B cell (primary cell): ENCODE data around the gene ZFAND2A. TPM values are rescaled to one million over a fixed set of nuclear protein-coding genes. Genes with fewer than 3 reads are reported as not detected.

Experiments
- ATAC-seq: fragments of 200-7000 bp; cut with Tn5 transposase; one replicate; pipeline ENCODE4 v1.10.0; 2021; ENCODE audit warnings: low read depth, mild to moderate bottlenecking, moderate number of reproducible peaks, moderate library complexity
- CTCF ChIA-PET: fragments of 350-600 bp; sonication (Branson Sonifier 250); formaldehyde crosslinking; loops from one replicate; lab custom pipeline; 2021; ENCODE audit warnings: antibody characterized with exemption, inconsistent platforms; lab: Charles Lee
- POLR2A ChIA-PET: fragments of 350-600 bp; sonication (Branson Sonifier 250); formaldehyde crosslinking; loops from one replicate; lab custom pipeline; 2021; ENCODE audit warnings: antibody characterized with exemption; lab: Charles Lee
- DNase-seq: peaks from one replicate; pipeline ENCODE4 v3.0.0; 2013
- H2AFZ ChIP-seq: 2 replicates; pipeline ENCODE4 v1.6.1; 2012; ENCODE audit warnings: mild to moderate bottlenecking, low read depth, low read length; ENCODE audit not compliant: insufficient read depth, poor library complexity, severe bottlenecking
- H3K27ac ChIP-seq, 2 donors: 1 replicate in 1 of 2; 2 replicates in 1 of 2; pipeline ENCODE4 v1.5.1; 2012 to 2013; ENCODE audit warnings: low read length in 2 of 2, mild to moderate bottlenecking in 2 of 2, moderate library complexity in 1 of 2
- H3K27me3 ChIP-seq, 4 experiments: fragments of 200-600 bp in 1 of 4; sonication (generic) in 1 of 4; replicated peaks in 1 of 4; 1 replicate in 2 of 4; 2 replicates in 2 of 4; pipeline versions ENCODE4 v1.6.1 to v1.7.0; 2013 to 2016; ENCODE audit warnings: low read length in 3 of 4, mild to moderate bottlenecking in 2 of 4, mixed read lengths in 1 of 4, moderate library complexity in 1 of 4; ENCODE audit not compliant: insufficient read depth in 4 of 4, control insufficient read depth in 3 of 4; ENCODE audit errors: control extremely low read depth in 1 of 4
- H3K36me3 ChIP-seq, 2 experiments: replicated peaks in 1 of 2; 1 replicate in 1 of 2; 2 replicates in 1 of 2; pipeline versions ENCODE4 v1.6.1 to v1.7.1; 2013; ENCODE audit warnings: low read length in 1 of 2; ENCODE audit not compliant: insufficient read depth in 2 of 2, control insufficient read depth in 1 of 2; ENCODE audit errors: control extremely low read depth in 1 of 2, extremely low read depth in 1 of 2
- H3K4me1 ChIP-seq, 2 donors: fragments of 200-600 bp in 1 of 2; sonication (generic) in 1 of 2; 1 replicate in 1 of 2; 2 replicates in 1 of 2; pipeline versions ENCODE4 v1.5.1 to v1.6.1; 2013 to 2017; ENCODE audit warnings: low read length in 2 of 2; ENCODE audit not compliant: control insufficient read depth in 2 of 2, insufficient read depth in 2 of 2
- H3K4me2 ChIP-seq: replicated peaks from 2 replicates; pipeline ENCODE3; 2012; ENCODE audit warnings: mild to moderate bottlenecking, low read depth, low read length; ENCODE audit not compliant: poor library complexity, severe bottlenecking
- H3K4me3 ChIP-seq, 5 experiments: fragments of 200-600 bp in 1 of 5; sonication (generic) in 1 of 5; 1 replicate in 3 of 5; 2 replicates in 2 of 5; pipeline versions ENCODE4 v1.5.1 to v1.7.0; 2011 to 2016; ENCODE audit warnings: low read length in 4 of 5, mild to moderate bottlenecking in 4 of 5, low read depth in 2 of 5, control low read depth in 1 of 5, moderate library complexity in 1 of 5; ENCODE audit not compliant: insufficient read depth in 1 of 5; ENCODE audit errors: control extremely low read depth in 1 of 5, extremely low read depth in 1 of 5
- H3K79me2 ChIP-seq: fragments of 200-600 bp; sonication (generic); one replicate; pipeline ENCODE4 v1.6.0; 2016; ENCODE audit warnings: low read length; ENCODE audit not compliant: control insufficient read depth, insufficient read depth
- H3K9ac ChIP-seq: fragments of 200-600 bp; sonication (generic); 2 replicates; pipeline ENCODE4 v1.6.1; 2017; ENCODE audit warnings: mild to moderate bottlenecking, low read length, moderate library complexity
- H3K9me3 ChIP-seq, 3 donors: one replicate each; pipeline versions ENCODE4 v1.6.1 to v1.7.1; 2013; ENCODE audit warnings: low read length in 2 of 3; ENCODE audit not compliant: control insufficient read depth in 2 of 3, insufficient read depth in 1 of 3; ENCODE audit errors: control extremely low read depth in 1 of 3
- H4K20me1 ChIP-seq: 2 replicates; pipeline ENCODE4 v1.6.0; 2012; ENCODE audit warnings: mild to moderate bottlenecking, low read length; ENCODE audit not compliant: insufficient read depth, control insufficient read depth, poor library complexity, severe bottlenecking
- H3K27ac Mint-ChIP-seq: one replicate; pipeline ENCODE4 v1.8.0; 2021; ENCODE audit warnings: mixed read lengths
- H3K27me3 Mint-ChIP-seq: one replicate; pipeline ENCODE4 v1.8.0; 2021; ENCODE audit warnings: mixed read lengths
- H3K4me1 Mint-ChIP-seq: one replicate; pipeline ENCODE4 v1.8.0; 2021; ENCODE audit warnings: mixed read lengths
- H3K4me3 Mint-ChIP-seq: one replicate; pipeline ENCODE4 v1.8.0; 2021; ENCODE audit warnings: mixed read lengths
- H3K9me3 Mint-ChIP-seq: one replicate; pipeline ENCODE4 v1.8.0; 2022; ENCODE audit warnings: mixed read lengths; ENCODE audit not compliant: insufficient read depth
- CTCF ChIP-seq: fragments of 200-600 bp; IDR thresholded peaks from one replicate; pipeline ENCODE4 v1.8.0; 2022; ENCODE audit warnings: antibody characterized with exemption, mild to moderate bottlenecking
- EZH2 ChIP-seq: IDR thresholded peaks from 2 replicates; pipeline ENCODE4 v1.6.1; 2012; ENCODE audit warnings: borderline replicate concordance, low read depth, mild to moderate bottlenecking, moderate library complexity, low read length; ENCODE audit not compliant: insufficient read depth, poor library complexity, severe bottlenecking
- WGBS: methylation state at CpG from one replicate; pipeline ENCODE4 v1.1.5; 2013; ENCODE audit warnings: missing lambda C conversion rate; ENCODE audit not compliant: insufficient coverage; 5-methylcytosine and 5-hydroxymethylcytosine counted together
- intact Hi-C: fragments of 100-400 bp; cut with micrococcal nuclease; formaldehyde crosslinking; loops from one replicate; pipeline ENCODE4 v1.10.0; 2022
- polyA plus RNA-seq: library from polyadenylated mRNA; depleted of rRNA; stranded (reverse); fragments of >200 nt; gene quantifications from 2 replicates; pipeline ENCODE4 v1.2.3, GENCODE V29; 2012
- total RNA-seq, 2 donors: library from RNA; stranded (reverse); fragments of 120-200 nt in 1 of 2; gene quantifications; 1 replicate in 1 of 2; 2 replicates in 1 of 2; pipeline versions ENCODE4 v1.2.3 to v1.2.4, GENCODE V29; 2013 to 2022

The ZFAND2A gene
- total and polyA plus RNA-seq, 2 donors (not counting 1 experiment from before 2014, with no cell fraction given): 26.7 to 113 TPM

DNA sequence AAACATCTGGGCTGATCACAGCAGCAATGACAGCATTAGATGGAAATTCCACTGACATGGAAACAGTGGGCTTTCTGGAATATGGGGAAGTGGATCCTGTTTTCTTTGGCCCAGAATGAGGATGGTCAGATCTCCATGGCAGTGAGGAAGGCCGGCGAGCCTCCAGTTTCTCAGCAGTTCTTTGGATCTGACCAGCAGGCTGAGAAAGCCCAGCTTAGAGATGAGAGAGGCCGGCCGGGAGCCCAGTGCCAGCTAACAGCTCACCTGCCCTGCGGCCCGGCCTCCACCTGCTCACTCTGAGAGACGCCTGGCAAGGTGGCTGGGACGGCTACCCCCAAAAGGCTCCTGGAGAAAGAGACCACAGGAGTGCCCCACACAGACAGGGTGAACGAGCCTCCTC is 47.9 kb downstream of the ZFAND2A start:
- WGBS: 98% methylated on average over 9 of the region's 9 CpGs
- no peaks in the 10 kb centered on the region for H3K4me1 Mint-ChIP-seq
- H3K4me3 Mint-ChIP-seq: no peak overlapping the region
- Histone ChIP-seq H3K4me2 (no peak overlapping the region), H2AFZ (no peak overlapping the region), H3K27ac (no peak overlapping the region), H3K27me3 (no peaks in the 10 kb centered on the region), H3K79me2 (peaks cover 17% of the 10 kb centered on the region), H3K36me3 (no peaks in the 10 kb centered on the region), H3K4me1 (no peaks in the 10 kb centered on the region), H3K9me3 (peaks cover 0 to 2% (median 0%) of the 10 kb centered on the region in 3 donors), H3K9ac (no peak overlapping the region), H3K4me3 (no peak overlapping the region), H4K20me1 (no peaks in the 10 kb centered on the region)
- POLR2A ChIA-PET: no interaction called here
- H3K9me3 Mint-ChIP-seq: no peaks in the 10 kb centered on the region
- ATAC-seq (no peak), DNase-seq (no peak)
- no peak overlapping the region for H3K27ac Mint-ChIP-seq
- TF ChIP-seq CTCF (no peak), EZH2 (no peak)
- intact Hi-C loops: no loop called here
- CTCF ChIA-PET: no interaction called here
- H3K27me3 Mint-ChIP-seq: no peaks in the 10 kb centered on the region

DNA sequence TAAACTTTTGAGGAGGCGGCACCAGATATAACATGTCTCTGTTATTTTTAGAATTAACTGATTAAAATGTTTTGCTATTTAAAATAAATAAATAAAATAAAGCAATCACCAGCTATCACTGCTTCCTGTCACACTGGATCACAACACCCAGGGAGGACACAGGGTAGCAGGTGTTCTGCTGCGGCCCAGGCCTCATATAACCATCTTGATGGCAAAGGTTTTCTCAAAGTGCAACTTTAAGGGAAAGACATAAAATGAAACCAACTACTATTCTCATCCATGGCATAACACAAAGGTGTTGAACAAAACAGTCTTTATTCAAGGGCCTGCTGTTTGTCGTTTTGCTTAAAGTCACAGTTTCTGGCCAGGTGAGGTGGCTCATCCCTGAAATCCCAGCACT is 48.8 kb downstream of the ZFAND2A start:
- POLR2A ChIA-PET: interaction anchor here (0.7 kb wide), 1 partner anchor 358 kb away, joined by 3 read pairs; no protein-coding TSS in a partner anchor
- Mint-ChIP-seq H3K9me3 (no peaks in the 10 kb centered on the region), H3K4me1 (peaks cover 3% of the 10 kb centered on the region), H3K4me3 (no peak overlapping the region), H3K27me3 (peaks cover 4% of the 10 kb centered on the region), H3K27ac (no peak overlapping the region)
- Histone ChIP-seq H3K4me3 (no peak overlapping the region), H3K4me2 (no peak overlapping the region), H2AFZ (no peak overlapping the region), H3K79me2 (peaks cover 17% of the 10 kb centered on the region), H3K4me1 (no peaks in the 10 kb centered on the region), H3K27me3 (peaks cover 0 to 5% (median 2%) of the 10 kb centered on the region in 4 experiments), H4K20me1 (no peaks in the 10 kb centered on the region), H3K36me3 (no peaks in the 10 kb centered on the region), H3K27ac (no peak overlapping the region), H3K9ac (no peak overlapping the region), H3K9me3 (peaks cover 0 to 4% (median 0%) of the 10 kb centered on the region in 3 donors)
- DNase-seq: no peak
- CTCF ChIA-PET: no interaction called here
- intact Hi-C loops: no loop called here
- TF ChIP-seq CTCF: no peak
- no peak for TF ChIP-seq EZH2
- WGBS: 100% methylated on average over 2 of the region's 3 CpGs
- no peak for ATAC-seq
